MM.1S (cell line): ENCODE measurements around the gene MND1.
"Not testable (repeated sequence)": the region's sequence is repeated elsewhere in the genome, so short reads cannot be mapped to it uniquely, and the experiment has no call there.

Source experiments
- DNase-seq: peaks from one replicate; pipeline ENCODE4 v3.0.0-alpha.2; 2015
- H2AFZ ChIP-seq: fragments of 300-600 bp; sonication (generic); 2 replicates; pipeline ENCODE4 v1.6.0; 2016; ENCODE audit warnings: antibody characterized with exemption, low read length
- H3F3A ChIP-seq: fragments of 300-600 bp; sonication (generic); 2 replicates; pipeline ENCODE4 v1.6.1; 2016; ENCODE audit warnings: mild to moderate bottlenecking, antibody characterized with exemption, low read length, moderate library complexity, mixed read lengths; ENCODE audit not compliant: insufficient read depth
- H3K27ac ChIP-seq: fragments of 300-600 bp; sonication (generic); 2 replicates; pipeline ENCODE4 v1.5.1; 2016; ENCODE audit warnings: mild to moderate bottlenecking, low read length
- H3K27me3 ChIP-seq: fragments of 300-600 bp; sonication (generic); replicated peaks from 2 replicates; pipeline ENCODE4 v1.6.0; 2016; ENCODE audit warnings: low read length; ENCODE audit not compliant: insufficient read depth
- H3K36me3 ChIP-seq: fragments of 300-600 bp; sonication (generic); replicated peaks from 2 replicates; pipeline ENCODE4 v1.6.1; 2016; ENCODE audit warnings: mild to moderate bottlenecking, low read length, mixed read lengths; ENCODE audit not compliant: insufficient read depth
- H3K4me1 ChIP-seq: fragments of 300-600 bp; sonication (generic); 2 replicates; pipeline ENCODE4 v1.6.1; 2016; ENCODE audit warnings: low read length, mixed read lengths
- H3K4me2 ChIP-seq: fragments of 300-600 bp; sonication (generic); 2 replicates; pipeline ENCODE4 v1.6.0; 2016; ENCODE audit warnings: low read depth, low read length
- H3K4me3 ChIP-seq: fragments of 300-600 bp; sonication (generic); 2 replicates; pipeline ENCODE4 v1.5.1; 2016; ENCODE audit warnings: low read length, mixed read lengths
- H3K79me2 ChIP-seq: fragments of 300-600 bp; sonication (generic); 2 replicates; pipeline ENCODE4 v1.6.1; 2016; ENCODE audit warnings: mixed run types, low read length, mixed read lengths
- H3K9ac ChIP-seq: fragments of 300-600 bp; sonication (generic); 2 replicates; pipeline ENCODE4 v1.6.1; 2016; ENCODE audit warnings: low read length, mixed read lengths
- H3K9me2 ChIP-seq: fragments of 300-600 bp; sonication (generic); replicated peaks from 2 replicates; pipeline ENCODE4 v1.6.1; 2016; ENCODE audit warnings: mild to moderate bottlenecking, low read length, mixed read lengths; ENCODE audit not compliant: insufficient read depth
- H3K9me3 ChIP-seq: fragments of 300-600 bp; sonication (generic); replicated peaks from 2 replicates; pipeline ENCODE4 v1.6.1; 2016; ENCODE audit warnings: mild to moderate bottlenecking, low read length, mixed read lengths; ENCODE audit not compliant: insufficient read depth
- H4K20me1 ChIP-seq: fragments of 300-600 bp; sonication (generic); 2 replicates; pipeline ENCODE4 v1.6.1; 2016; ENCODE audit warnings: mild to moderate bottlenecking, low read length, moderate library complexity, mixed read lengths; ENCODE audit not compliant: insufficient read depth
- EZH2 ChIP-seq: fragments of 300-600 bp; sonication (generic); optimal IDR thresholded peaks from 2 replicates; pipeline ENCODE3; 2017; ENCODE audit warnings: low read depth, mild to moderate bottlenecking, antibody characterized with exemption, low read length, mixed read lengths
- EZH2phosphoT487 ChIP-seq: fragments of 300-600 bp; sonication (generic); IDR thresholded peaks from 2 replicates; pipeline ENCODE4 v1.6.1; 2018; ENCODE audit warnings: antibody characterized with exemption, low read length
- TF ChIP-seq, protein P1 (sequence below): fragments of 300-600 bp; sonication (generic); IDR thresholded peaks from 2 replicates; pipeline ENCODE4 v1.5.1; 2016; ENCODE audit warnings: antibody characterized with exemption, low read length, mixed read lengths

Gene MND1

DNA sequence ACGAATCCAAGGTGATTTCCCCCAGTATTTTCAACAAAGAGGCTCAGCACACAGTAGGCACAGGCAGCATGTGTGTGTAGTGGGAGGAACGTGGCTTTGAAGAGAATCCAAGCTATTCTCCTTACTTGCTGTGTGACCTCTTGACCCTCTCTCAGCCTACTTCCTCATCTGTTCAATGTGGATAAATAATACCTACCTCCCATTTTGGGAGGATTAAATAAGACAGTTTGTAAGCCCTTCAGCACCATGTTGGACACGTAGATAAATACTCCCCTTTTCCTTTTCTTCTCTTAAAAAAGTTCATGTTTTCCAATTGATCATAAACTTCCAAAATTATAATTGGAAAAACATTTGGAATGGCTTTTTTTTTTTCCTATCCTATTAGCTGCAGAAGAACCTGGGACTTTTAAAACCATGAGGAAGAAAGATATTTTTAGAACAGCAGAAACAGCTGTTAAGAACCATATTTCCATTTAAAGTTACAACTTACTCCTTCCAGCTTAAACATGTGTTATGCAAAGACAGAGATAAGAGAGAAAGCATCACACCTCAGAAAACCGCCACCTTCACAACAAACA, 65.5 kb downstream of the MND1 start:
- no peak overlapping the region for H3K4me2 ChIP-seq
- H2AFZ ChIP-seq = no peak overlapping the region
- DNase-seq = no peak
- H3K36me3 ChIP-seq = no peaks in the 10 kb centered on the region
- H3K9me3 ChIP-seq = no peaks in the 10 kb centered on the region
- H4K20me1 ChIP-seq = no peaks in the 10 kb centered on the region
- no peak for TF ChIP-seq EZH2phosphoT487
- TF ChIP-seq, protein P1, sequence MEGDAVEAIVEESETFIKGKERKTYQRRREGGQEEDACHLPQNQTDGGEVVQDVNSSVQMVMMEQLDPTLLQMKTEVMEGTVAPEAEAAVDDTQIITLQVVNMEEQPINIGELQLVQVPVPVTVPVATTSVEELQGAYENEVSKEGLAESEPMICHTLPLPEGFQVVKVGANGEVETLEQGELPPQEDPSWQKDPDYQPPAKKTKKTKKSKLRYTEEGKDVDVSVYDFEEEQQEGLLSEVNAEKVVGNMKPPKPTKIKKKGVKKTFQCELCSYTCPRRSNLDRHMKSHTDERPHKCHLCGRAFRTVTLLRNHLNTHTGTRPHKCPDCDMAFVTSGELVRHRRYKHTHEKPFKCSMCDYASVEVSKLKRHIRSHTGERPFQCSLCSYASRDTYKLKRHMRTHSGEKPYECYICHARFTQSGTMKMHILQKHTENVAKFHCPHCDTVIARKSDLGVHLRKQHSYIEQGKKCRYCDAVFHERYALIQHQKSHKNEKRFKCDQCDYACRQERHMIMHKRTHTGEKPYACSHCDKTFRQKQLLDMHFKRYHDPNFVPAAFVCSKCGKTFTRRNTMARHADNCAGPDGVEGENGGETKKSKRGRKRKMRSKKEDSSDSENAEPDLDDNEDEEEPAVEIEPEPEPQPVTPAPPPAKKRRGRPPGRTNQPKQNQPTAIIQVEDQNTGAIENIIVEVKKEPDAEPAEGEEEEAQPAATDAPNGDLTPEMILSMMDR = no peak
- no peak for TF ChIP-seq EZH2
- no peak overlapping the region for H3K27ac ChIP-seq
- no peaks in the 10 kb centered on the region for H3K4me1 ChIP-seq
- no peaks in the 10 kb centered on the region for H3K9me2 ChIP-seq
- H3F3A ChIP-seq = no peaks in the 10 kb centered on the region
- H3K79me2 ChIP-seq = no peaks in the 10 kb centered on the region
- H3K4me3 ChIP-seq = no peak overlapping the region
- no peak overlapping the region for H3K9ac ChIP-seq
- H3K27me3 ChIP-seq = no peaks in the 10 kb centered on the region

DNA sequence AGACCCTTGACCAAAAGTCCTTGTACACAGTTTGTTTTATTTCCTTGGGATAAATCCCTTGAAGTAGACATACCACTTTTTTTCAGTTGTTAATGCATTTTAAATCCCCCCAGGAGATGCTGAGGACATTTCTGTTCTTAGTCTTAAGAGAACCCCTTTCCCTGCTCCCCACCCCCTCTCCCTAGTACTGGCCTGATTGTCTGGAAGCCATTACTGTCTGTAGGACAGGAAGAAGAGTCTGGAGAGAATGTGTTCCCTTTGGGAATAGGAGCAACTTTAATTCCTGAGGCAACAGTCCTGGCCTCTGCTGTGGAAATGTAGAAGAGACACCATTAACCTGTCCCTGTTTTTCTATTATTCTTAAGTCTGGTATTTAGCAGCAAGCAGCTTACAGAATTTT, 69.4 kb downstream of the MND1 start:
- no peak overlapping the region for H2AFZ ChIP-seq
- H3K4me1 ChIP-seq = no peaks in the 10 kb centered on the region
- TF ChIP-seq EZH2 = no peak
- TF ChIP-seq, protein P1 = no peak
- no peak for TF ChIP-seq EZH2phosphoT487

DNA sequence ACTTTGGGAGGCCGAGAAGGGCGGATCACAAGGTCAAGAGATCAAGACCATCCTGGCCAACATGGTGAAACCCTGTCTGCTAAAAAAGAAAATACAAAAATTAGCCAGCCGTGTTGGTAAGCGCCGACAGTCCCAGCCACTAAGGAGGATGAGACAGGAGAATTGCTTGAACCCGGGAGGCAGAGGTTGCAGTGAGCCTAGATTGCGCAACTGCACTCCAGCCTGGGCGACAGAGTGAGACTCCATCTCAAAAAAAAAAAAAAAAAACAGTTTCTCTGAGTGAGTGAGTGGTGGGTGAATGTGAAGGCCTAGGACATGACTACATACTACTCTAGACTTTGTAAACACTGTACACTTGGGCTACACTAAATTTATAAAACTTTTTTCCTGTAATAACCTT, 72.0 kb downstream of the MND1 start:
- H3K9me3 ChIP-seq, H3K4me1 ChIP-seq, H3K36me3 ChIP-seq, H2AFZ ChIP-seq, H3K27me3 ChIP-seq, H3K9me2 ChIP-seq, H3K79me2 ChIP-seq, DNase-seq, H4K20me1 ChIP-seq, H3K9ac ChIP-seq, H3K4me2 ChIP-seq, H3F3A ChIP-seq, H3K27ac ChIP-seq, H3K4me3 ChIP-seq: not testable (repeated sequence)

More for the DNA sequence above, 69.4 kb downstream of the MND1 start:
- no peaks in the 10 kb centered on the region for H3K27me3 ChIP-seq
- H3K27ac ChIP-seq = no peak overlapping the region
- H3K4me3 ChIP-seq = no peak overlapping the region
- no peak overlapping the region for H3K9ac ChIP-seq
- H3K9me2 ChIP-seq = no peaks in the 10 kb centered on the region
- no peaks in the 10 kb centered on the region for H3K79me2 ChIP-seq
- H3K9me3 ChIP-seq = no peaks in the 10 kb centered on the region
- no peaks in the 10 kb centered on the region for H3K36me3 ChIP-seq
- H4K20me1 ChIP-seq = no peaks in the 10 kb centered on the region
- no peaks in the 10 kb centered on the region for H3F3A ChIP-seq
- H3K4me2 ChIP-seq = no peak overlapping the region
- DNase-seq = no peak

DNA sequence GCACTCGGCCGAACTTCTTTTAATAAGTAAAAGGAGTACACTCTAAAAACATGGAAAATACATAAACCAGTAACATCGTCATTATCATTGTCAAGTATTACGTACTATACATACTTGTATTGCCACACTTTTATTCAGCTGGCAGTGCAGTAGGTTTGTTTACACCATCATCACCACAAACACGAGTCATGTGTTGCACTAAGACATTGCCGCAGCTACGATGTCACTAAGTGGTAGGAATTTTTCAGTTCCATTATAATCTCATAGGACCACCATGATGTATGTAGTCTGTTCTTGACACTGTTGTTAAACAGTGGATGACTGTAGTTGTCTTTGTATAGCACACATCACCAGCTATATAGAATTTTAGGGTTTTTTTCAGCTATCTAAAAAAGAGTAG, 73.6 kb downstream of the MND1 start:
- DNase-seq = no peak
- H3K79me2 ChIP-seq = no peaks in the 10 kb centered on the region
- no peaks in the 10 kb centered on the region for H3K27me3 ChIP-seq
- H3K9me2 ChIP-seq = no peaks in the 10 kb centered on the region
- no peaks in the 10 kb centered on the region for H3K36me3 ChIP-seq
- H3K27ac ChIP-seq = no peak overlapping the region
- H4K20me1 ChIP-seq = no peaks in the 10 kb centered on the region
- no peaks in the 10 kb centered on the region for H3F3A ChIP-seq
- no peaks in the 10 kb centered on the region for H3K4me1 ChIP-seq
- no peak overlapping the region for H3K4me2 ChIP-seq
- no peaks in the 10 kb centered on the region for H3K9me3 ChIP-seq
- TF ChIP-seq EZH2phosphoT487 (no peak), EZH2 (no peak)
- TF ChIP-seq, protein P1 = no peak
- H2AFZ ChIP-seq = no peak overlapping the region
- H3K4me3 ChIP-seq = no peak overlapping the region
- H3K9ac ChIP-seq = no peak overlapping the region
